DMS79 (cell line): ENCODE data around the gene FRYL.
"Not testable (repeated sequence)": the region's sequence is repeated elsewhere in the genome, so short reads cannot be mapped to it uniquely, and the experiment has no call there.

ENCODE experiments used
- DNase-seq: peaks from one replicate; lab custom pipeline; 2025; lab: John Stamatoyannopoulos, UW

FRYL gene

GRCh38 chr4:48698029-48698971, 81.8 kb downstream of the FRYL start:
- DNase-seq = no peak

DNA sequence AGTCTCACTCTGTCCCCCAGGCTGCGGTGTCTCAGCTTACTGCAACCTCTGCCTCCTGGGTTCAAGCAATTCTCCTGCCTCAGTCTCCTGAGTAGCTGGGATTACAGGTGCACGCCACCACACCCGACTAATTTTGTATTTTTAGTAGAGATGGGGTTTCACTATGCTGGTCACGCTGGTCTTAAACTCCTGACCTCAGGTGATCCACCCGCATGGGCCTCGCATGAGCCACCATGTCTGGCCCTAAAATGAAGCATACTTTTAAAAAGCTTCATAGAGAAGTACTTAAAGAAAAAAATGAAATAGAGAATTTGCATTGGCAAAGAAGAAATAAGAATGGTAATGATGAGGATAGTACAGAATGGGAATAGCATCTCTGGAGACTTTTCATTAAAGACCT, 82.6 kb downstream of the FRYL start:
- DNase-seq = not testable (repeated sequence)

DNA sequence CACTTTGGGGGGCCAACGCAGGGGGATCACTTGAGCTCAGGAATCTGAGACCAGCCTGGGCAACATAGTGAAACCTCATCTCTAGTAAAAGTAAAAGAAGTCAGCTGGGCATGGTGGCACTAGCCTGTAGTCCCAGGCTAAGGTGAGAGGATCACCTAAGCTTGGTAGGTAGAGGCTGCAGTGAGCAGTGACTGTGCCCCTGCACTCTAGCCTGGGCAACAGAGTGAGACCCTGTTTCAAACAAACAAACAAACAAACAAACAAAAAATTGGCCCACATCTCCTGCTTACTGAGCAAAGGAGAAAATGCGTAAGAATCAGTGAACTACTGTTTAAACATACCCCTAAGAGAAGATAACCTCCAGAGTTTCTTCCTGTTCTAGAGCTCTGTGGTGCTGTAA, 85.3 kb downstream of the FRYL start:
- no peak for DNase-seq

DNA sequence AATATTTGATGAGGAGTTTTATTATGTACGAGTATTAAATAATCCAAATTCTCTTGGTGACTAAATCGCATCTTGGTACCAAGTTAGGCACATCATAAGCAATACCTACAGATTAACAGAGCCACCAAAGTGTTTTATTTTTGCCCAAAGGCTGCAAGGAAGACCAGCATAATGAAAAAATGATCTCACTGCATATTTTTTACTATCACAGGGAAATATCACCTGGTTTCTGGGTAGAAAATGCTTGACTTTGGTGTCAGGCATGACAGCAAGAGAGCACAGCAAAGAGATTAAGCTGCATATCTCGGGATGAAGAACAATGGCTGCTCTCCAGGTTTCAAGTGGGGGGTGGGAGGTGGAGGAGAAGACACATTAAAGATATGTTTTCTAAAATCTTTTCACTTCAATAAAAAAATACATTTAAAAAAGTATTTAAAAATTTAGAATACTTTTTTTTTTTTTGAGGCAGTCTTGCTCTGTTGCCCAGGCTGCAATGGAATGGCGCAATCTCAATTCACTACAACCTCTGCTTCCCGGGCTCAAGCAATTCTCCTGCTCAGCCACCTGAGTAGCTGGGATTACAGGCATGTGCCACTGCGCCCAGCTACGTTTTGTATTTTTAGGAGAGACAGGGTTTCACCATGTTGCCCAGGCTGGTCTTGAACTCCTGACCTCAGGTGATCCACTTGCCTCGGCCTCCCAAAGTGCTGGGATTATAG, 86.1 kb downstream of the FRYL start:
- no peak for DNase-seq

DNA sequence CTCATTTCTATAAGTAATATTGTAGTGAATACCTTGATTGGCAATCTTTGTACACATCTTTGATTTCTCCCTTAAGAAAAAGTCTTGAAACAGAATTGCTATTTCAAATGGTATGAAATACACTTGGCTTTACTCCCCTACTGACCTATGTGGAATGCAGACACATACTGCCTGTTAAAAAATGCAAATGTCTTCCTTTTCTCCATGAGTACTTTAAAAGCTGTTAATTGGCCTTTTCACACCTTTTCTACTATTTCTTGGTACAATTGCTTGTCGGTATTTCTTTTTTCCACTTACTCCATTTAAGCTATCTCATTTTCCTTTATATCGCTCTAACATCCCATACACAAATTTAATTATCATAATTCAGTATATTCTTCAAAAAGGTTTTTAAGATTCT, 87.2 kb downstream of the FRYL start:
- no peak for DNase-seq

DNA sequence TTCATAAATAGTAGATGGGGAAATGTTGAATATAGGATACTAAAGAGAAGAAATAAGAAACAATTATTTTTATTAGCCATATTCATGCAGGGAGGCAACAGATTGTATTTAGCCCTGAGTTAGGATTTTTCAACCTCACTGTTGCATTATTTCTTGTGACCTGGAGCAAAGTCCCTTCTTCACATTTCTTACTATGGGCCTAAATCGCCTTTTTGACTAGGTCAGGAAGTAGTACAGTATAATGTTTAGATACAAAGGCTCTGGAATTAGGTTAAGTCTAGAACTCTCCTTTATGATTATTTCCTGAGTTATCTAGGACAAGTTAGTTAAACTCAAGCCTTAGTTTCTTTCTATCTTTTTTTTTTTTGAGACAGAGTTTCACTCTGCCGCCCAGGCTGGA, 88.0 kb downstream of the FRYL start:
- no peak for DNase-seq

GRCh38 chr4:48688953-48689352, 91.1 kb downstream of the FRYL start:
- DNase-seq = no peak

DNA sequence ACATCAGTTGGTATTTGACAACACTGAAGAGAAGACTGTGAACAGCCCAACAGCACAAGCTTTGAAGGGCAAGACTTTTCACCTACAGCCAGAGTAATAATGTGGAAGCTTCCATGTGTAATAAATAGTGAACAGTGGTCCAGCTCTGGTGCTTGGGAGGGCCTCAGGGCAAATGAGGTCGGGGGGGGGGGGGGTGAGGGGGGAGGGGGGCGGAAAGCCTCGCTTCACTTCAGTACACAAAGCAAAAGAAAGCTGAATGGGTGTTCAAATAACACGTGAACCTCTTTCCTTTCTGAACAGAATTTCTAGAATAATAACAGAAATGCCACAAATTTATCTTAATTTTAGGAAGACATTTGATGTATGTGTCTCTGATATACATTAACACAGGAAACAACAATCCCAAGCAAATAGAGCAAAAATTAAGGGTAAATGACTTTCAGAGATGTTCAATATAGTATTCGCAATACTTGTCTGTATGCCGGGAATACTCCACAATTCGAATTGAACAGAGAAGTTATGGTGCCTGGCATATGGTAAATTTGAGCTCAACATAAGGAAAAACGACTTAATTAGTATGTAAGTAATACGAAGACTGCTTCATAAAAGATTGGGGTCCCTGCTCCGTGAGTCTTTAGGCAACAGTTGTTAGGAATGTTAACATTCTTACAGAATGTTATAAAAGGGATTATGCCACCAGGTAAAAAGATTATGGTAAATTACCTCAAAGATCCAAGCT, 92.6 kb downstream of the FRYL start:
- DNase-seq = no peak

- DNase-seq = no peak
Measured at GRCh38 chr4:48686369-48686768, 93.7 kb downstream of the FRYL start.

DNA sequence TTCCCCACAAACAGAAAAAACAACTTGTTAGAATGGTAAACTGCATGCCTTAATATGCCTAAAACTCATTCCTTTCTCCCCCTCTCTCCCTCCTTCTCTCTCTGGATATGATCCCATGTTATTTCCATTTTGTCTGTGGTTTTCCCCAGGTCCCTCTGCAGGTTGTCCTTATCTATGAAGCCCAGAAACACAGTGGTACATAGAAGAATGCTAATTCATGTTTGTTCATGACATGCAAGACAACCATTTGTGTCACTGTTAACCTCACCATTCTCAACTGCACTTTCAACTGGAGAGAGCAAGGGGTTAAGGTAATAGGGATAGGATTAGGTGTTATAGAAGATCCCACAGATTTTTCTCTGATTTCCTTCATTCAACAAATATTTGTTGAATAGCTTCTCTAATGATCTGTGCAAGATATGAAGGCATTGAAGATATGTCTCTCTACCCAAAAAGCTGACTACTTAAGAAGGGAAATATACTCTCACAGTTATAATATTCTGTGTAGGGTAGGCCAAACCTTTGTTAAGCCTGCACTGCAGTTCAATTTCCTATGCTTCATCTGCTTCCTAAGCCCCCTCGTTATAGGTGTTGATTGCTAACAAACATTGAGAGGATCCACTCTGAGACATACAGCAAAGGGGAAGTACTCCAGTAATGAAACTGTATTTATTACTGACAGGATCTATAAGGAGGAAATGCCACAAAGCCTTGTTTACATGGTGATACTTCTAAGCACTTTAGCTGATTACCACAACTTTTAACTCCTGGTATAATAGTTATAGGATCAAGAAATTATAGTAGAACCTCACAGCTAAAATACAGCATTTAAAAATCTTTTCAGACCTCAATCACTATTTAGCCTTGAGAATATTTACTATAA, 96.1 kb downstream of the FRYL start:
- DNase-seq = peak; percentile 42

DNA sequence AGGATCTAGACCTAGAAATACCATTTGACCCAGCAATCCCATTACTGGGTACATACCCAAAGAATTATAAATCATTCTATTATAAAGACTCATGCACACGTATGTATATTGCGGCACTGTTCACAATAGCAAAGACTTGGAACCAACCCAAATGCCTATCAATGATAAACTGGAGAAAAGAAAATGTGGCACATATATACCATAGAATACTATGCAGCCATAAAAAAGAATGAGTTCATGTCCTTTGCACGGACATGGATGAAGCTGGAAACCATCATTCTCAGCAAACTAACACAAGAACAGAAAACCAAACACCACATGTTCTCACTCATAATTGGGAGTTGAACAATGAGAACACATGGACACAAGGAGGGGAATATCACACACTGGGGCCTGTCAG, 97.2 kb downstream of the FRYL start:
- DNase-seq = not testable (repeated sequence)

DNA sequence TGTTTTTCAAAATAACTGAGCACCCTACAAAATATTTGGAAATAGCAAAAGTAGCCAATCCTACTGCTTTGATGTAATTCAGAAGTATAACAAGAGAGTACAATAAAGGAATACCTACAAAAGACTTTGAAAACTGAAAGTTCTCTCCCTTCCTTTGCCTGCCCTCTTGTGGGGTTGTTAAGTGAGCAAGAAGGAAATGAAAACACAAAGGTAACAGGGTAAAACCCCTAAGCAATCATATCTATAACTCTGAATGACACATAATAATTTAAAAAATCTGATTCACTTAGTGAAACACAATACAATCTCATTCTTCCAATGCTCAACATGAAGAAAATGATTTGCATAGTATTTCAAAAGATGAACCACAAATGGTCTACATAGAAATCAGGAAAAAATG, 98.2 kb downstream of the FRYL start:
- no peak for DNase-seq

GRCh38 chr4:48680848-48681568, 99.1 kb downstream of the FRYL start:
- DNase-seq = no peak

GRCh38 chr4:48673537-48673936, 106.5 kb downstream of the FRYL start:
- DNase-seq = no peak

DNA sequence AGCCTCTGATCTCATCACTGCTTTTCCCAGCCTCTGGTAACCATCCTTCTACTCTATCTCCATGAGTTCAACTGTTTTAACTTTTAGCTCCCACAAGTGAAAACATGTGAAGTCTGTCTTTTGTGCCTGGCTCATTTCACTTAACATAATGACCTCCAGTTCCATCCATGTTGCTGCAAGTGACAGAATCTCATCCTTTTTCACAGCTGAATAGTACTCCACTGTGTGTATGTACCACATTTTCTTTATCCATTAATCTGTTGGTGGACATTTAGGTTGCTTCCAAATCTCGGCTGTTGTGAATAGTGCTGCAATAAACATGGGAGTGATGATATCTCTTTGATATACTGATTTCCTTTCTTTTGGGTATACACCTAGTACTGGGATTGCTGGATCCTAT, 109.5 kb downstream of the FRYL start:
- no peak for DNase-seq

DNA sequence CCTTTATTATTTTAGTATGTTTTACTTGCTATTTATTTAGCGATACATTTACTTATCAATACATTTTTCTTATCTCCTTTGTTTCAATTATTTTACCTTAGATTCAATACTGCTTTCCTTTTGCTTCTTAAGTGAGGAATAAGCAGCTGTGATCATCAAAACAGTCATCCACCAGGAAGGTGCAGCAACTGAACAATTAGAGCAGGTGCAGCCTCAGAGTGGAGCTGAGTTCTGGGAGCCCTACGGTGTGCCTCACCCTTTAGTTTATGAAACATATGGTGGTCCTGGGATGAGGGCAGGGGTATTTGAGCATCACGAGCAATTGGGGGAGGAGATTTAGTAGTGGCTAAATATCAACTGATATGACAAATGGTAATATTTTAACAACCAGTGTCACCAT, 111.0 kb downstream of the FRYL start:
- no peak for DNase-seq

DNA sequence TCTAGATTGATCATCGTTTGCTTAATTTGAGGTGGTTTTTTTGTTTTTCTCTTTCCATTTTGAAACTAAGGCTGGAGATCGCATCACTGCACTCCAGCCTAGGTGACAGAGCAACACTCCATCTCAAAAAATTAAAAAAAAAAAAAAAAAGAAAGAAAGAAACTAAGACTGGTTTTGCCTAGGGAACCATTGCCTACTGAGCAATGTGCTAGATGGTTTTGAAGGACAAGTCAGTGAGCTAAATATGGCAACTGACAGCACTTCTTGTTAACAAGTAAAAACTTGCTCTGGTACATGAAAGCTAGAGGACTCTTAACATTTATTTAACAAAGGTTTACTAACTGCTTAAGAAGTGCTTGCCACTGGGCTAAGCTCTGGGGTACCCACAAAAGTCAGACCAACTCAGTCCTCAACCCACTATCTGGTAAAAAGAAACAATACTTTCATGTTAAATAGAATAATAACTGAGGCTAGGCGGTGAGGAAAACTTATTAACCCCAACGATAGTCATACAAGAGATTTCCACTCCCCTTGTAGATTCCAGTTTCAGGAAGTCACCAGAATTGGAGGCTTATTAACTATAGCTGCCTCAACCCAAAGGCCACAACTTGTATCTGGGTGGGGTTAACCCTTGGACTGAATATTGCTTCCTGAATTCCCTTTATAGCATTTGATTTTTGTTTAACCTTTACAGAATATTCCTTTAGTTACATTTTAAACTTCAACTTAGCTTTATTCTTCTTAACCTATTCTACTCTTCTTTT, 111.6 kb downstream of the FRYL start:
- peak; percentile 9 for DNase-seq

DNA sequence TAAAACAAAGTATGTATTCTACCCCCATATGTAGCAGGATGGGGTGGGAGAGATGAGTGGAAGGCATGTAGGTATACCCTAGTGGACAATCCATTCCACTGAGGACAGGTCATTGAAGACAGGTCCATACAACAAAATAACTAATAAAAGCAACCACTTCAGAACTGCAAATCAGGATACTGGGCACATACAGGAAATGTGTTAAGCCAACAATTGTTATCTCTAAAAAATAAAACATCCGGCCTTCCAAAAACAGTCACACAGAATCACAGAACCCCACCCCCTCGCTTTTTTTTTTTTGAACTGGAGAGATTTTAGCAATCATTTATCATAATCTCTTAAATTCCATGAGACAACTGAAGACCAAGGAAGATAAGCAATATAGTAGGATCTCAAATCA, 112.9 kb downstream of the FRYL start:
- no peak for DNase-seq

GRCh38 chr4:48665555-48666186, 114.4 kb downstream of the FRYL start:
- no peak for DNase-seq

- no peak for DNase-seq
Measured at GRCh38 chr4:48664938-48665337, 115.1 kb downstream of the FRYL start.
